ENCODE results near the gene DEFB114. TPM values are rescaled to one million over a fixed set of nuclear protein-coding genes. Genes with fewer than 3 reads are reported as not detected.

DEFB114 gene
- total RNA-seq (not detected), polyA plus RNA-seq (ENCODE audit: insufficient read depth, low read depth, low replicate concordance) (not detected)
- long read RNA-seq, donor 1 = 0 reads
- long read RNA-seq, donor 2 = 0 reads

GRCh38 chr6:49964064-49964463 is at the start of gene DEFB114:
Gene DEFB114 (minus strand): TSS chr6:49964164. CDS start chr6:49964105, 59 bp downstream.
- intact Hi-C loops (cut with DNase I; ENCODE audit: low total_unique reads) = no loop called here
- no peak within 1 kb of the TSS for H3K4me3 ChIP-seq
- no peaks in the 10 kb centered on the region for H3K36me3 ChIP-seq (ENCODE audit: low read depth, missing control alignments)
- no peaks in the 10 kb centered on the region for H3K4me1 ChIP-seq
- TF ChIP-seq CTCF (IDR thresholded peaks at IDR 0.05) (no peak), POLR2A (IDR thresholded peaks at IDR 0.05) (no peak)
- H3K9me3 ChIP-seq = no peaks in the 10 kb centered on the region
- no peak within 1 kb of the TSS for H3K27ac ChIP-seq
- no peaks in the 10 kb centered on the region for H3K27me3 ChIP-seq
- no peak for DNase-seq
- WGBS, 2 donors = 77 to 85% methylated on average over 2 of the region's 2 CpGs

- WGBS, 2 donors = 61 to 76% methylated on average over 3 of the region's 3 CpGs
- no peaks in the 10 kb centered on the region for H3K36me3 ChIP-seq (ENCODE audit: low read depth, missing control alignments)
- H3K27me3 ChIP-seq = no peaks in the 10 kb centered on the region
- no peaks in the 10 kb centered on the region for H3K4me1 ChIP-seq
- no peak overlapping the region for H3K4me3 ChIP-seq
- H3K9me3 ChIP-seq = no peaks in the 10 kb centered on the region
- intact Hi-C loops (cut with DNase I; ENCODE audit: low total_unique reads) = no loop called here
- no peak for DNase-seq
- H3K27ac ChIP-seq = no peak overlapping the region
- no peak for TF ChIP-seq CTCF (IDR thresholded peaks at IDR 0.05)
- no peak for TF ChIP-seq POLR2A (IDR thresholded peaks at IDR 0.05)
Measured at GRCh38 chr6:50007819-50008218, 43.9 kb upstream of the DEFB114 start.

GRCh38 chr6:50003139-50003538 is 39.2 kb upstream of the DEFB114 start:
- TF ChIP-seq CTCF (IDR thresholded peaks at IDR 0.05) (no peak), POLR2A (IDR thresholded peaks at IDR 0.05) (no peak)
- DNase-seq = no peak
- Histone ChIP-seq H3K27ac (no peak overlapping the region), H3K4me3 (no peak overlapping the region), H3K27me3 (no peaks in the 10 kb centered on the region), H3K9me3 (no peaks in the 10 kb centered on the region), H3K36me3 (ENCODE audit: low read depth, missing control alignments) (no peaks in the 10 kb centered on the region), H3K4me1 (no peaks in the 10 kb centered on the region)
- WGBS, 2 donors = 67 to 77% methylated on average over 3 of the region's 3 CpGs
- intact Hi-C loops (cut with DNase I; ENCODE audit: low total_unique reads) = no loop called here

GRCh38 chr6:49995278-49995677 is 31.3 kb upstream of the DEFB114 start:
- Histone ChIP-seq H3K27ac (no peak overlapping the region), H3K36me3 (ENCODE audit: low read depth, missing control alignments) (no peaks in the 10 kb centered on the region), H3K4me3 (no peak overlapping the region), H3K9me3 (no peaks in the 10 kb centered on the region), H3K4me1 (no peaks in the 10 kb centered on the region), H3K27me3 (no peaks in the 10 kb centered on the region)
- TF ChIP-seq CTCF (IDR thresholded peaks at IDR 0.05) (no peak), POLR2A (IDR thresholded peaks at IDR 0.05) (no peak)
- intact Hi-C loops (cut with DNase I; ENCODE audit: low total_unique reads) = no loop called here
- no peak for DNase-seq

- intact Hi-C loops (cut with DNase I; ENCODE audit: low total_unique reads) = no loop called here
- Histone ChIP-seq H3K27ac (no peak overlapping the region), H3K36me3 (ENCODE audit: low read depth, missing control alignments) (no peaks in the 10 kb centered on the region), H3K27me3 (no peaks in the 10 kb centered on the region), H3K4me3 (no peak overlapping the region), H3K9me3 (no peaks in the 10 kb centered on the region), H3K4me1 (no peaks in the 10 kb centered on the region)
- no peak for TF ChIP-seq CTCF (IDR thresholded peaks at IDR 0.05)
- TF ChIP-seq POLR2A (IDR thresholded peaks at IDR 0.05) = no peak
- no peak for DNase-seq
- WGBS, 2 donors = 65 to 75% methylated on average over 2 of the region's 2 CpGs
Measured at GRCh38 chr6:49988900-49989299, 24.9 kb upstream of the DEFB114 start.
